Glutamatergic neuron (in vitro differentiated cells): ENCODE measurements around the gene CALHM5. TPM values are rescaled to one million over a fixed set of nuclear protein-coding genes. Genes with fewer than 3 reads are reported as not detected.

Experiments
- DNase-seq: peaks from one replicate; pipeline ENCODE4 v3.0.0; 2022
- H3K27ac Mint-ChIP-seq: one replicate; pipeline ENCODE4 v1.8.0; 2020; ENCODE audit warnings: mild to moderate bottlenecking, mixed read lengths, inconsistent platforms; ENCODE audit not compliant: unreplicated experiment
- H3K27me3 Mint-ChIP-seq: one replicate; pipeline ENCODE4 v1.8.0; 2020; ENCODE audit warnings: mild to moderate bottlenecking, moderate library complexity, mixed read lengths, inconsistent platforms; ENCODE audit not compliant: unreplicated experiment
- H3K36me3 Mint-ChIP-seq: one replicate; pipeline ENCODE4 v1.8.0; 2020; ENCODE audit warnings: mild to moderate bottlenecking, mixed read lengths, inconsistent platforms; ENCODE audit not compliant: unreplicated experiment
- H3K4me1 Mint-ChIP-seq: one replicate; pipeline ENCODE4 v1.8.0; 2020; ENCODE audit warnings: mild to moderate bottlenecking, low read depth, mixed read lengths, inconsistent platforms; ENCODE audit not compliant: unreplicated experiment
- H3K4me3 Mint-ChIP-seq: one replicate; pipeline ENCODE4 v1.8.0; 2020; ENCODE audit warnings: mild to moderate bottlenecking, mixed read lengths, inconsistent platforms; ENCODE audit not compliant: unreplicated experiment
- H3K9me3 Mint-ChIP-seq: one replicate; pipeline ENCODE4 v1.8.0; 2020; ENCODE audit warnings: mild to moderate bottlenecking, moderate library complexity, mixed read lengths, inconsistent platforms; ENCODE audit not compliant: unreplicated experiment
- total RNA-seq: library from RNA; stranded (reverse); fragmentation: NEBNext Ultra II Directional; extraction: Animal tissue kit (Norgen Biotek cat#: 25700); gene quantifications from one replicate; pipeline ENCODE4 v1.2.1, GENCODE V29; 2021; ENCODE audit not compliant: unreplicated experiment
- TF ChIP-seq, protein P1 (sequence below): fragments of 200-600 bp; sonication (generic); IDR thresholded peaks from one replicate; pipeline ENCODE4 v1.5.0; 2021; ENCODE audit not compliant: partially characterized antibody, unreplicated experiment

The CALHM5 gene
- total RNA-seq, 1 donor from 2014 or later: 0.10 TPM

DNA sequence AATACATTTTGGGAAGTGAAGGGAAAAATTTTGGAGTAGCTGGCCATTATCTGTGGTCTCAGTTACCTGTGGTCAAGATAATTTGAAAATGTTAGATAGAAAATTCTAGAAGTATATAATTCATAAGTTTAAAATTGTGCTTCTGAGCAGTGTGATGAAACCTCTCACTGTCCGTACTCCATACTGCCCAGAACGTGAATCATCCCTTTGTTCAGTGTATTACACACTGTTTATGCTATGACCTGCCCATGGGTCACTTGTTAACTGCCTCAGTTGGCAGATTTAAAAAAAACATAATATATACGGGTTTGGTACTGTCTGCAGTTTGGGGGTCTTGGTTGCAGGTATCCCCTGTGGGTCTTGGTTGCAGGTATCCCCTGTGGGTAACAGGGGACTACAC is 4.1 kb upstream of the CALHM5 start:
- Mint-ChIP-seq H3K4me3 (no peak overlapping the region), H3K4me1 (no peaks in the 10 kb centered on the region), H3K27ac (no peak overlapping the region), H3K9me3 (peaks cover 5% of the 10 kb centered on the region), H3K27me3 (peaks cover 1% of the 10 kb centered on the region), H3K36me3 (peaks cover 4% of the 10 kb centered on the region)
- TF ChIP-seq, protein P1, sequence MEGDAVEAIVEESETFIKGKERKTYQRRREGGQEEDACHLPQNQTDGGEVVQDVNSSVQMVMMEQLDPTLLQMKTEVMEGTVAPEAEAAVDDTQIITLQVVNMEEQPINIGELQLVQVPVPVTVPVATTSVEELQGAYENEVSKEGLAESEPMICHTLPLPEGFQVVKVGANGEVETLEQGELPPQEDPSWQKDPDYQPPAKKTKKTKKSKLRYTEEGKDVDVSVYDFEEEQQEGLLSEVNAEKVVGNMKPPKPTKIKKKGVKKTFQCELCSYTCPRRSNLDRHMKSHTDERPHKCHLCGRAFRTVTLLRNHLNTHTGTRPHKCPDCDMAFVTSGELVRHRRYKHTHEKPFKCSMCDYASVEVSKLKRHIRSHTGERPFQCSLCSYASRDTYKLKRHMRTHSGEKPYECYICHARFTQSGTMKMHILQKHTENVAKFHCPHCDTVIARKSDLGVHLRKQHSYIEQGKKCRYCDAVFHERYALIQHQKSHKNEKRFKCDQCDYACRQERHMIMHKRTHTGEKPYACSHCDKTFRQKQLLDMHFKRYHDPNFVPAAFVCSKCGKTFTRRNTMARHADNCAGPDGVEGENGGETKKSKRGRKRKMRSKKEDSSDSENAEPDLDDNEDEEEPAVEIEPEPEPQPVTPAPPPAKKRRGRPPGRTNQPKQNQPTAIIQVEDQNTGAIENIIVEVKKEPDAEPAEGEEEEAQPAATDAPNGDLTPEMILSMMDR: no peak
- no peak for DNase-seq

DNA sequence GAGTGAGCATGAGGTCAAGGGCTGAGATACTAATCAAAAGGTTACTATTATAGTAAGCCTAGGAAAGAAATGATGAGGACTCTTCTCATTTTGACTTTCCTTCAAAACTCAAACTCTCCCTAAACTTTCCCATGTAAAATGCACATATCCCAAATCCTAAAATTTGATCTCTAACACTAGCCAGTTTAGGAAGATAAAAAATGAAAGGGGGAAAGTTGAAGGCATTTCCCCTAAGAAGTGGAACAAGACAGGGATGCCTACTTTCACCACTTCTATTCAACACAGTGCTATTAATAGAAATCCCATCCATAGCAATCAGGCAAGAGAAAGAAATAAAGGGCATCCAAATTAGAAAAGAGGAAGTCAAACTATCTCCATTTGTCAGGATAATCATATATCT is 2.9 kb upstream of the CALHM5 start:
- peaks cover 1% of the 10 kb centered on the region for H3K27me3 Mint-ChIP-seq
- TF ChIP-seq, protein P1: no peak
- H3K9me3 Mint-ChIP-seq: peaks cover 5% of the 10 kb centered on the region
- H3K36me3 Mint-ChIP-seq: no peaks in the 10 kb centered on the region
- no peak for DNase-seq
- no peak overlapping the region for H3K4me3 Mint-ChIP-seq
- H3K27ac Mint-ChIP-seq: no peak overlapping the region
- no peaks in the 10 kb centered on the region for H3K4me1 Mint-ChIP-seq

DNA sequence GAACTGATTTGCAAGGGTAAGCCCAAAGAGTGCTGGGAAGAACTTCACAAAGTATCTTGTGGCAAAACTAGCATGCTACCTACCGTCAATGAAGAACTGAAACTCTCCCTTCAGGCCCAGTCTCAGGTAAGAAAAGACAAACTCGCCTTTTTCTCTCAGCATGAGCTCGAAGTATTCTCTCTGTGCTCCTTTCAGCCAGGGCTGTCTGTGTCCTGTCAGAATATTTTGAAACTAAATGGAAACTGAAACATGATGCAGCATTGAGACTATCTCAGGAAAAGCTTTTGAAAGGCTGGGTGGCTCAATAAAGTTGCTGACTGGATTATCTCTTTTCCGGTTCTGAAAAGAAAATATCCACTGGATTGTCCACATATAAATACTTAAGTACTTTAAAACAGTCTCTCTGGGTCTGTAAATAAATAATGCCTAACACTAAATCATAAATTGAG is 696 bp downstream of the CALHM5 start:
- H3K4me1 Mint-ChIP-seq: no peaks in the 10 kb centered on the region
- no peak overlapping the region for H3K27ac Mint-ChIP-seq
- peaks cover 2% of the 10 kb centered on the region for H3K9me3 Mint-ChIP-seq

GRCh38 chr6:116512734-116513133 is 1.3 kb downstream of the CALHM5 start:
- no peaks in the 10 kb centered on the region for H3K36me3 Mint-ChIP-seq
- TF ChIP-seq, protein P1: no peak
- H3K27me3 Mint-ChIP-seq: no peaks in the 10 kb centered on the region
- no peaks in the 10 kb centered on the region for H3K4me1 Mint-ChIP-seq
- H3K9me3 Mint-ChIP-seq: no peaks in the 10 kb centered on the region
- no peak overlapping the region for H3K27ac Mint-ChIP-seq
- DNase-seq: no peak
- no peak overlapping the region for H3K4me3 Mint-ChIP-seq

More for the DNA sequence above, 696 bp downstream of the CALHM5 start:
- TF ChIP-seq, protein P1: no peak
- DNase-seq: no peak
- no peak overlapping the region for H3K4me3 Mint-ChIP-seq
- no peaks in the 10 kb centered on the region for H3K36me3 Mint-ChIP-seq
- no peaks in the 10 kb centered on the region for H3K27me3 Mint-ChIP-seq

GRCh38 chr6:116513224-116513875 is 1.9 kb downstream of the CALHM5 start:
- no peaks in the 10 kb centered on the region for H3K27me3 Mint-ChIP-seq
- no peak overlapping the region for H3K4me3 Mint-ChIP-seq
- no peak for DNase-seq
- no peaks in the 10 kb centered on the region for H3K36me3 Mint-ChIP-seq
- no peak overlapping the region for H3K27ac Mint-ChIP-seq
- no peaks in the 10 kb centered on the region for H3K4me1 Mint-ChIP-seq
- no peaks in the 10 kb centered on the region for H3K9me3 Mint-ChIP-seq
- TF ChIP-seq, protein P1: no peak
